Gastroesophageal sphincter (tissue), 4 donors: ENCODE data around the gene DOCK4. TPM values are rescaled to one million over a fixed set of nuclear protein-coding genes. Genes with fewer than 3 reads are reported as not detected.
A peak's percentile ranks its signal among the peaks of the same experiment; 100 is the strongest.

ENCODE experiments used
- ATAC-seq: fragments of 150-250 bp; one replicate; pipeline ENCODE4 v1.9.1; 2016; ENCODE audit warnings: mild to moderate bottlenecking, moderate library complexity
- H3K27ac ChIP-seq, 4 donors: fragments of 200-600 bp; sonication (generic) in 3 of 4; 1 replicate in 3 of 4; 2 replicates in 1 of 4; pipeline ENCODE4 v1.5.1; 2016 to 2019
- H3K27me3 ChIP-seq: fragments of 200-600 bp; sonication (generic); one replicate; pipeline ENCODE4 v1.5.1; 2019
- H3K36me3 ChIP-seq, 2 donors: fragments of 200-600 bp; sonication (generic); one replicate each; pipeline ENCODE4 v1.5.1; 2019; ENCODE audit warnings: control low read depth in 1 of 2
- H3K4me1 ChIP-seq, 3 donors: fragments of 200-600 bp; sonication (generic); 1 replicate in 2 of 3; 2 replicates in 1 of 3; pipeline ENCODE4 v1.5.1; 2016 to 2019; ENCODE audit warnings: control low read depth in 2 of 3
- H3K4me3 ChIP-seq, 2 donors: fragments of 200-600 bp; sonication (generic); one replicate each; pipeline ENCODE4 v1.5.1; 2019; ENCODE audit warnings: mild to moderate bottlenecking in 1 of 2, moderate library complexity in 1 of 2
- H3K9me3 ChIP-seq, 3 donors: fragments of 200-600 bp; sonication (generic); one replicate each; pipeline ENCODE4 v1.5.1; 2017 to 2019; ENCODE audit warnings: control low read depth in 2 of 3
- CTCF ChIP-seq, 4 experiments: fragments of 200-600 bp in 2 of 4; fragments of 450-650 bp in 2 of 4; sonication (generic) in 1 of 4; IDR thresholded peaks; one replicate each; pipeline ENCODE4 v1.5.1; 2017 to 2019; ENCODE audit warnings: antibody characterized with exemption in 4 of 4, mild to moderate bottlenecking in 2 of 4, moderate library complexity in 2 of 4
- EP300 ChIP-seq: sonication (generic); formaldehyde crosslinking; IDR thresholded peaks from one replicate; pipeline ENCODE4 v1.6.1; 2017; ENCODE audit warnings: antibody characterized with exemption, mild to moderate bottlenecking
- POLR2A ChIP-seq, 2 donors: fragments of 450-650 bp; IDR thresholded peaks; one replicate each; pipeline ENCODE4 v1.6.1; 2017; ENCODE audit warnings: antibody characterized with exemption in 2 of 2, mild to moderate bottlenecking in 2 of 2, moderate library complexity in 1 of 2
- POLR2AphosphoS5 ChIP-seq: sonication (generic); formaldehyde crosslinking; IDR thresholded peaks from one replicate; pipeline ENCODE4 v1.6.1; 2017; ENCODE audit warnings: antibody characterized with exemption
- WGBS, 2 donors: methylation state at CpG; one replicate each; pipeline ENCODE4 v1.1.5; 2018; ENCODE audit warnings: low coverage in 1 of 2; 5-methylcytosine and 5-hydroxymethylcytosine counted together
- total RNA-seq, 4 donors: library from RNA; depleted of rRNA; stranded (reverse); fragments of >200 nt; gene quantifications; one replicate each; pipeline ENCODE4 v1.1.0, GENCODE V29; 2016

Gene DOCK4, protein sequence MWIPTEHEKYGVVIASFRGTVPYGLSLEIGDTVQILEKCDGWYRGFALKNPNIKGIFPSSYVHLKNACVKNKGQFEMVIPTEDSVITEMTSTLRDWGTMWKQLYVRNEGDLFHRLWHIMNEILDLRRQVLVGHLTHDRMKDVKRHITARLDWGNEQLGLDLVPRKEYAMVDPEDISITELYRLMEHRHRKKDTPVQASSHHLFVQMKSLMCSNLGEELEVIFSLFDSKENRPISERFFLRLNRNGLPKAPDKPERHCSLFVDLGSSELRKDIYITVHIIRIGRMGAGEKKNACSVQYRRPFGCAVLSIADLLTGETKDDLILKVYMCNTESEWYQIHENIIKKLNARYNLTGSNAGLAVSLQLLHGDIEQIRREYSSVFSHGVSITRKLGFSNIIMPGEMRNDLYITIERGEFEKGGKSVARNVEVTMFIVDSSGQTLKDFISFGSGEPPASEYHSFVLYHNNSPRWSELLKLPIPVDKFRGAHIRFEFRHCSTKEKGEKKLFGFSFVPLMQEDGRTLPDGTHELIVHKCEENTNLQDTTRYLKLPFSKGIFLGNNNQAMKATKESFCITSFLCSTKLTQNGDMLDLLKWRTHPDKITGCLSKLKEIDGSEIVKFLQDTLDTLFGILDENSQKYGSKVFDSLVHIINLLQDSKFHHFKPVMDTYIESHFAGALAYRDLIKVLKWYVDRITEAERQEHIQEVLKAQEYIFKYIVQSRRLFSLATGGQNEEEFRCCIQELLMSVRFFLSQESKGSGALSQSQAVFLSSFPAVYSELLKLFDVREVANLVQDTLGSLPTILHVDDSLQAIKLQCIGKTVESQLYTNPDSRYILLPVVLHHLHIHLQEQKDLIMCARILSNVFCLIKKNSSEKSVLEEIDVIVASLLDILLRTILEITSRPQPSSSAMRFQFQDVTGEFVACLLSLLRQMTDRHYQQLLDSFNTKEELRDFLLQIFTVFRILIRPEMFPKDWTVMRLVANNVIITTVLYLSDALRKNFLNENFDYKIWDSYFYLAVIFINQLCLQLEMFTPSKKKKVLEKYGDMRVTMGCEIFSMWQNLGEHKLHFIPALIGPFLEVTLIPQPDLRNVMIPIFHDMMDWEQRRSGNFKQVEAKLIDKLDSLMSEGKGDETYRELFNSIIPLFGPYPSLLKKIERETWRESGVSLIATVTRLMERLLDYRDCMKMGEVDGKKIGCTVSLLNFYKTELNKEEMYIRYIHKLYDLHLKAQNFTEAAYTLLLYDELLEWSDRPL (N-terminal part only)
- 10 to 100 TPM; 14.0 to 34.1 (median 24.2) TPM for total RNA-seq

DNA sequence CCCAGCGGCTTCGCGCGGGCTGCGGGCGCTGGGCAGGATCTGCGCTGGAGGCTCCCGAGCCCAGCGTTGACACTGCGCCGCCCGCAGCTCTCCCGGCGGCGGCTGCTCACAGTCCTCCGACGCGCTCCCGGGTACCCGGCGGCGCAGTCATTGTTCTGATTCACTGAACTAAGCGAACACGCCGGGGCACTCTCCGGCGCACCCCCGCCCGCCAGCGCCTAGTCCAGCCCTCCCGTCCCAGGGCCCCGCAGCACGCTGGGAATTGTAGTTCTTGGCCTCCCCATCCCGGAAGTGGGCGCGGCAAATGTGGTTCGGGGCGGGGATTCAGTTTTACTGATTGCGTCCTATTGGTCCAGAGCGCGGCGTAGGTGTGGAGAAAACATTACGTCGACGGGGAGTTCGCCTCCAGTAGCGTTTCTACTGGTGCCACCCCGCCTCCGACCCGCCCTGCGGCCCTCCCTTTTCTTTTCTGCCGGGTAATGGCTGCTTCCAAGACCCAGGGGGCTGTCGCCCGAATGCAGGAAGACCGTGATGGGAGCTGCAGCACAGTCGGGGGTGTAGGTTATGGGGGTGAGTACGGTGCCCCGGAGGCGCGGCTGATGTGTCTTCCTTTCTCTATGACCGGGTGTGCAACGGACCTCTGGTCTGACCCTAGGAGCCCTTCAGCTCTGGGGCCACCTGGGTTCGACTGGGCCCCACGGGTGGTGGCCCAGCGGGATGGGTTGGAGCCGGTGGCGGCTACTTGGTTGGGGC lies at the start of gene DOCK4, which contains the start of gene ZNF277:
TSS of gene DOCK4 (minus strand) at position 162 of the 753 bp plus-strand sequence. CDS start 261 bp downstream, outside the sequence.
TSS of gene ZNF277 (plus strand) at position 458 of the 753 bp plus-strand sequence. CDS start at position 480, 22 bp downstream.
- WGBS, 2 donors: 0% methylated on average over 11 of the region's 67 CpGs; no CpG with 5 or more reads in 1 of the 2 donors
- Histone ChIP-seq H3K4me1 (peaks cover 1 to 46% (median 2%) of the 10 kb centered on the region in 3 donors), H3K27me3 (no peaks in the 10 kb centered on the region), H3K36me3 (no peaks in the 10 kb centered on the region), H3K9me3 (no peaks in the 10 kb centered on the region), H3K4me3 (peak within 1 kb of the TSS; percentile 83 to 88), H3K27ac (peak within 1 kb of the TSS; percentile 57 to 90 (median 88))
- TF ChIP-seq CTCF (IDR thresholded peaks at IDR 0.05) (peak in 1 of 4 experiments; percentile 4), POLR2A (IDR thresholded peaks at IDR 0.05) (peak; percentile 47 to 72), POLR2AphosphoS5 (peak; percentile 79), EP300 (no peak)
- peak; percentile 96 for ATAC-seq

- Histone ChIP-seq H3K27ac (no peak overlapping the region), H3K4me3 (no peak overlapping the region), H3K27me3 (no peaks in the 10 kb centered on the region), H3K36me3 (no peaks in the 10 kb centered on the region), H3K9me3 (no peaks in the 10 kb centered on the region), H3K4me1 (no peaks in the 10 kb centered on the region)
- TF ChIP-seq EP300: no peak
- no peak for ATAC-seq
Observed at GRCh38 chr7:112255388-112255720, 49.2 kb upstream of the DOCK4 start.

DNA sequence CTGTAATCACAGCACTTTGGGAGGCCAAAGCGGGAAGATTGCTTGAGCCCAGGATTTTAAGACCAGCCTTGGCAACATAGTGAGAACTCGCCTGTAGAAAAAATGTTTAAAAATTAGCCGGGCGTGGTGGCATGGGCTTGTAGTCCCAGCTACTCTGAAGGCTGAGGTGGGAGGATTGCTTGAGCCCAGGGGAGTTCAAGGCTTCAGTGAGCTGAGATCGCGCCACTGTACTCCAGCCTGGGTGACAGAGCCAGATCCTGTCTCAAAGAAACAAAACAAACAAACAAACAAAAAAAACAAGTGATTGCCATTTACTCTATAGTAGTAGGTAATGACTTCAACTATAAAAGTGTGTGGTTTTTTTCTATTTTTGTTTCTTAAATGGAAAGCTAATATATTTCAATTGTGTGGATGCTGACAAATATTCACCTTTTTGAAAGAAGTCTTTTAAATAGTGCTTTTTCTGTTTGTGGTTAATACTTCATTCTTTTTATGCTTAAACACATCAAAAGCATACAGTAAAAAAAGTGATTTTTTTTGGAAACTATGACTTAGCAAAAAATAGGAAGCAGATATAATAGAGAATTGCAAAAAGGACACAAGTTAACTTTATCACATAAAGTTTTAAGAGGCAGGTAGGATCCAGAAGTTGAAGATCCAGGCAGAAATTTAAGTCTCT lies 48.6 kb upstream of the DOCK4 start:
- Histone ChIP-seq H3K4me1 (no peaks in the 10 kb centered on the region), H3K4me3 (no peak overlapping the region), H3K27ac (no peak overlapping the region), H3K36me3 (no peaks in the 10 kb centered on the region), H3K27me3 (no peaks in the 10 kb centered on the region), H3K9me3 (no peaks in the 10 kb centered on the region)
- WGBS, 2 donors: 78 to 84% methylated on average over 6 of the region's 6 CpGs
- ATAC-seq: no peak
- TF ChIP-seq POLR2A (IDR thresholded peaks at IDR 0.05): no peak
- TF ChIP-seq POLR2AphosphoS5: no peak
- no peak for TF ChIP-seq EP300
- no peak for TF ChIP-seq CTCF (IDR thresholded peaks at IDR 0.05)

DNA sequence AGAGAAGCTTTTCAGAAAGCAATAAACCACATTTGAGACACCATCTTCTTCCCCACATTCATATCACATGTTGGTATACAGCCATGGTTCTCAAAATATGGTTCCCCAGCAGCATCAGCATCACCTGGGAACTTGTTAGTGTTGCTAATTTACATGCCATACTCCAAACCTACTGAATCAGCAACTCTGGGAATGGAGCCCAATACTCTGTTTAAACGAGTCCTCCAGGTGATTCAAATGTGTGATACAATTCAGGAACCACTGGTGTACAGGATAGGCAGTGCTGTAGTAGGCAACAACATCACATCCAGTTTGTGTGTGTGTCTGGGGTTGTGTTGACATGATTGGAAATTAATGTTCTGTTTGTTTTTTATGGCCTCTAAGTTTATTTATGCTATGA lies 48.0 kb upstream of the DOCK4 start:
- Histone ChIP-seq H3K27me3 (no peaks in the 10 kb centered on the region), H3K36me3 (no peaks in the 10 kb centered on the region), H3K4me3 (no peak overlapping the region), H3K9me3 (no peaks in the 10 kb centered on the region), H3K4me1 (no peaks in the 10 kb centered on the region), H3K27ac (no peak overlapping the region)
- TF ChIP-seq EP300: no peak
- no peak for TF ChIP-seq POLR2A (IDR thresholded peaks at IDR 0.05)
- no peak for TF ChIP-seq POLR2AphosphoS5
- no peak for TF ChIP-seq CTCF (IDR thresholded peaks at IDR 0.05)
- ATAC-seq: no peak
- 60 to 80% methylated on average over 1 of the region's 1 CpG for WGBS, 2 donors
